OCI-LY7 (cell line): ENCODE measurements around the gene ATP6AP1. TPM values are rescaled to one million over a fixed set of nuclear protein-coding genes. Genes with fewer than 3 reads are reported as not detected.
A peak's percentile ranks its signal among the peaks of the same experiment; 100 is the strongest.

ENCODE experiments used
- BruUV-seq: library from RNA; stranded (reverse); fragments of 400-500 nt; replicated peaks from 2 replicates; lab custom pipeline; 2021; lab: Mats Ljungman, UMichigan
- CTCF ChIA-PET: fragments of 300-600 bp; sonication (Branson Sonifier 250); formaldehyde crosslinking; loops from one replicate; lab custom pipeline; 2022; ENCODE audit warnings: antibody characterized with exemption; ENCODE audit not compliant: unreplicated experiment; lab: Charles Lee
- POLR2A ChIA-PET: fragments of 300-600 bp; sonication (Branson Sonifier 250); formaldehyde crosslinking; loops from one replicate; lab custom pipeline; 2022; ENCODE audit warnings: antibody characterized with exemption; lab: Charles Lee
- DNase-seq: peaks from one replicate; pipeline ENCODE4 v3.0.0-alpha.2; 2015; ENCODE audit warnings: low spot score
- H2AFZ ChIP-seq: fragments of 200-600 bp; sonication (generic), shearing (Covaris generic); 2 replicates; pipeline ENCODE4 v1.6.1; 2014; ENCODE audit warnings: mild to moderate bottlenecking, antibody characterized with exemption, low read length, moderate library complexity
- H3K27ac ChIP-seq: fragments of 200-600 bp; sonication (generic); 2 replicates; pipeline ENCODE4 v1.5.1; 2014; ENCODE audit warnings: mixed run types, low read depth, mild to moderate bottlenecking, moderate library complexity, low read length, inconsistent platforms; ENCODE audit not compliant: poor library complexity, severe bottlenecking
- H3K36me3 ChIP-seq: fragments of 200-600 bp; sonication (generic); 2 replicates; pipeline ENCODE4 v1.6.1; 2014; ENCODE audit warnings: mild to moderate bottlenecking, antibody characterized with exemption, low read length, moderate library complexity, mixed read lengths; ENCODE audit not compliant: insufficient read depth
- H3K4me1 ChIP-seq: fragments of 200-600 bp; sonication (generic); 2 replicates; pipeline ENCODE4 v1.5.1; 2014; ENCODE audit warnings: mild to moderate bottlenecking, low read length; ENCODE audit not compliant: insufficient read depth, poor library complexity, severe bottlenecking
- H3K4me2 ChIP-seq: fragments of 200-600 bp; sonication (generic); 2 replicates; pipeline ENCODE4 v1.6.1; 2014; ENCODE audit warnings: mild to moderate bottlenecking, low read length
- H3K4me3 ChIP-seq: fragments of 200-600 bp; sonication (generic); 2 replicates; pipeline ENCODE4 v1.5.1; 2014; ENCODE audit warnings: mild to moderate bottlenecking, low read depth, low read length; ENCODE audit not compliant: poor library complexity, severe bottlenecking
- H3K79me2 ChIP-seq: fragments of 200-600 bp; sonication (generic); 2 replicates; pipeline ENCODE4 v1.6.1; 2016; ENCODE audit warnings: low read depth, mild to moderate bottlenecking, low read length, moderate library complexity, mixed read lengths; ENCODE audit not compliant: insufficient read depth
- H3K9me2 ChIP-seq: fragments of 200-600 bp; sonication (generic); 2 replicates; pipeline ENCODE4 v1.6.1; 2016; ENCODE audit warnings: mild to moderate bottlenecking, low read length, mixed read lengths; ENCODE audit not compliant: insufficient read depth
- H3K9me3 ChIP-seq: fragments of 200-600 bp; sonication (generic); 2 replicates; pipeline ENCODE4 v1.6.1; 2014; ENCODE audit warnings: mild to moderate bottlenecking, mixed run types, low read length, mixed read lengths
- H4K20me1 ChIP-seq: fragments of 200-600 bp; sonication (generic); 2 replicates; pipeline ENCODE4 v1.6.1; 2014; ENCODE audit warnings: mild to moderate bottlenecking, antibody characterized with exemption, low read length, moderate library complexity, mixed read lengths; ENCODE audit not compliant: insufficient read depth
- CTCF ChIP-seq: fragments of 200-600 bp; sonication (generic); conservative IDR thresholded peaks from 2 replicates; pipeline ENCODE4 v1.5.1; 2014; ENCODE audit warnings: mild to moderate bottlenecking, antibody characterized with exemption, low read length, moderate library complexity, mixed read lengths
- EZH2phosphoT487 ChIP-seq: fragments of 200-600 bp; sonication (generic); IDR thresholded peaks from 2 replicates; pipeline ENCODE4 v1.6.1; 2018; ENCODE audit warnings: low read depth, borderline replicate concordance, mild to moderate bottlenecking, mixed run types, antibody characterized with exemption, low read length, moderate library complexity, mixed read lengths
- intact Hi-C: fragments of 100-400 bp; cut with micrococcal nuclease; formaldehyde crosslinking; loops from one replicate; pipeline ENCODE4 v1.10.0; 2022; ENCODE audit not compliant: unreplicated experiment
- total RNA-seq, 2 experiments: library from RNA; depleted of rRNA in 1 of 2; stranded (reverse); fragments of >200 nt in 1 of 2; shearing (Covaris generic) in 1 of 2; gene quantifications; 2 replicates each; pipeline ENCODE4 v1.2.3, GENCODE V29; 2014 to 2022

ATP6AP1 gene
- total RNA-seq, 2 experiments from 2014 or later = 26.4 to 39.5 TPM

GRCh38 chrX:154441984-154442707 lies 13.7 kb downstream of the ATP6AP1 start:
- BruUV-seq = no TSS peak
- Histone ChIP-seq H2AFZ (no peak overlapping the region), H3K4me1 (peaks cover 21% of the 10 kb centered on the region), H3K4me3 (no peak overlapping the region), H3K27ac (no peak overlapping the region), H4K20me1 (no peaks in the 10 kb centered on the region), H3K9me2 (no peaks in the 10 kb centered on the region), H3K36me3 (peaks cover 28% of the 10 kb centered on the region; the same call in 1 of the 2 replicates), H3K79me2 (peaks cover 17% of the 10 kb centered on the region), H3K4me2 (no peak overlapping the region), H3K9me3 (no peaks in the 10 kb centered on the region)
- no peak for DNase-seq
- CTCF ChIA-PET = no interaction called here
- POLR2A ChIA-PET = no interaction called here
- intact Hi-C loops = no loop called here
- TF ChIP-seq EZH2phosphoT487 (no peak), CTCF (no peak)

DNA sequence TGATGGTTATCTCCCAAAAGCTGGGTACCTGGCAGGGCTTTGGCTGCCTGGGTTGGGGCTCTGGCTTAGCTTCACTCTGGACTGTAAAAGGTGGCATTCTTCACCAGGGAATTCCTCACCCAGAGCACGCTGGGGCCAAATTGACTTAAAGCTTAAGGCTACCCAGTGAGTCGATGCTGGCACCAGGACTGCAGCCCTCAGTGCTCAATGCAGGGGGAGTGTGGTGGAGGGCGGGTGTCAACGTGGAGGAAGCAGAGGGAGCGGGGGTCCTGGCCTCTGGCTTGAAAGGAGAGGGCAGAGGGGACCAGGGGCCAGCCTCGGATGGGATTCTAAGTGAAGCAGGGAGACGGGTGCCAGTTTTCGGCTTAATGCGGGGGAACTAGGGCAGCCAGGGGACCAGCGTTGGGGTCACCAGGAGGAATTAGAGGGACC lies 15.0 kb downstream of the ATP6AP1 start:
- Histone ChIP-seq H3K4me3 (peak overlapping the region; percentile 69), H3K4me2 (peak overlapping the region; percentile 84), H3K79me2 (peaks cover 7% of the 10 kb centered on the region; the same call in 1 of the 2 replicates), H3K27ac (no peak overlapping the region), H3K9me3 (no peaks in the 10 kb centered on the region), H2AFZ (no peak overlapping the region), H3K4me1 (peaks cover 15% of the 10 kb centered on the region), H3K9me2 (no peaks in the 10 kb centered on the region), H4K20me1 (no peaks in the 10 kb centered on the region), H3K36me3 (peaks cover 26% of the 10 kb centered on the region; the same call in 1 of the 2 replicates)
- CTCF ChIA-PET = no interaction called here
- POLR2A ChIA-PET = interaction anchor here (0.6 kb wide), 1 partner anchor 40 kb away, joined by 3 read pairs; no protein-coding TSS in a partner anchor
- DNase-seq = no peak
- TF ChIP-seq EZH2phosphoT487 (no peak), CTCF (no peak)
- no TSS peak for BruUV-seq
- intact Hi-C loops = no loop called here
